Inflammatory macrophage treated with lipopolysaccharide for 4 hours (primary cell): ENCODE measurements around the gene ELF1.
"Not testable (repeated sequence)": the region's sequence is repeated elsewhere in the genome, so short reads cannot be mapped to it uniquely, and the experiment has no call there.

Experiments
- DNase-seq: peaks from one replicate; pipeline ENCODE4 v3.0.0-alpha.2; 2020

Gene ELF1

DNA sequence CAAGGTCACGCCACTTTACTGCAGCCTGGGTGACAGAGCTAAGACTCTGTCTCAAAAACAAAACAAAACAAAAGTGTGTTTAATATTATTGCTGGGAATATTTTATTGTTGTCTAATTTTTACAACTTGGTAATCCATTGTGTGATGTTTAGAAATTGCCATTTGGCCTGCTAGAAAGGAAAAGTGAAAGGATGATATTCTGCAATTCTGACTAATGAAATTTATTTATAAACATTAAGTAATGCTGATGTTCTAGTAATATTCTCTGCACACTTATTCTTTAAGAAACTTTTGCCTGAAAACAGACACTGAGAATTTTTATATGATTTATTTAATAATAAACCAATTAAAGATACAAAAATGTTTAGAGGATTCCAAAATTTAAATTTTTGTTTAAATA lies 87.4 kb downstream of the ELF1 start:
- DNase-seq: peak; percentile 64

- DNase-seq: not testable (repeated sequence)
These were observed 89.2 kb downstream of the ELF1 start for GRCh38 chr13:40929883-40930282.

DNA sequence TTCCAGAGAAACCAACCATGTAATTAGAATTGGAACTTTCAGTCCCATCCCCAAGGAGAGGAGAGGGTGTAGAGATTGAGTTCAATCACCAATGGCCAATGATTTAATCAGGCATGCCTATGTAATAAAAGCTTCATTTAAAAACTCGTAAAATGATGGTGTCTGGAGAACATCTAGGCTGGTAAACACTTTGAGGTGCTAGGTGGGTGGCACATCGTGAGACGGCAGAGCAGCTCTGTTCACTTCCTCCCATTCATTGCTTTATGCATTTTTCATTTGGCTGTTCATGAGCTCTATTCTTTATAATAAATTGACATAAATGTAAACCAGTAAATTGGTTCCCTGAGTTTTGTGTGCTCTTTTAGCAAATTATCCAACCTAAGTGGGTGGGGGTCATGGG lies 90.1 kb downstream of the ELF1 start:
- DNase-seq: no peak

DNA sequence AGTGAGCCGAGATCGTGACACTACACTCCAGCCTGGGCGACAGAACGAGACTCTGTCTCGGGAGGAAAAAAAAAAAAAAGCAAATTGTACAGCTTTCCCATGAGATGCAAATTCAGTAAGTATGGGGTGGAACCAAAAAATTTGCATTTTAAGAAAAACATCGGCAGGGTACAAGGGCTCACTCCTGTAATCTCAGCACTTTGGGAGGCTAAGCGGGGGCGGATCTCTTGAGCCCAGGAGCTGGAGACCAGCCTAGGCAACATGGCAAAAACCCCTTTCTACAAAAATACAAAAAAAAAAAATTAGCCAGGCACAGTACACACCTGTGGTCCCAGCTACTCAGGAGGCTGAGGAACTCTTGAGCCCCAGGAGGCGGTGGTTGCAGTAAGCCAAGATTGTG lies 91.2 kb downstream of the ELF1 start:
- DNase-seq: no peak

GRCh38 chr13:40923867-40924266 lies 95.2 kb downstream of the ELF1 start:
- no peak for DNase-seq

DNA sequence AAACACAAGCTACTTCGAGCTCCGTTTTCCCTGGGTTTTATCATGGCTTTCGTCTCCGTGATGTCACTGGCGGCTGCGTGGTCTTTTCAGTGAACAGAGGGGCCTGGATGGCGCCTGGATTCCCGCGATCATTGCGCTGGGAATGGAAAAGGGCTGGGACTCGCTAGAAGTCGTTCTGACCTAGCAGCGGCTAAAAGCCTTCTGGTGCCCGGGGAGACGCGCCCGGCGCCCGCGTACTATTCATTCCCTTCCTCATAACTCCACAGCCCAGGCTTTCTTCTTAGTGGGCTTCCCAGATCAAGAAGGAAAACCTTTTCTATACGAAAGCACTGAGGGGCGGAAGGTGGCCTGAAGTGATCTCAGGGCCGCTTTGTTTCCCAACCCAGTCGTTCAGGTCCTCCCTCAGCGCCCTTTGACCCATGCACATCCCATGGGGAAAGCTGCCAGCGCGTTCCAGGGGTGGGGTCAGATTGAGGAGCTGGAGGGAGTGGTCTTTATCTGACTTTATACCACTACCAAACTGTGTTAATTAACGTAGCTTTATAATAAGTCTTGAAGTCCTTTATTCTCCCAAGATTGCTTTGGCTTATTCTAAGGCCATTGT lies 96.6 kb downstream of the ELF1 start:
- DNase-seq: no peak

- no peak for DNase-seq
These were observed 98.3 kb downstream of the ELF1 start for GRCh38 chr13:40920826-40921225.

DNA sequence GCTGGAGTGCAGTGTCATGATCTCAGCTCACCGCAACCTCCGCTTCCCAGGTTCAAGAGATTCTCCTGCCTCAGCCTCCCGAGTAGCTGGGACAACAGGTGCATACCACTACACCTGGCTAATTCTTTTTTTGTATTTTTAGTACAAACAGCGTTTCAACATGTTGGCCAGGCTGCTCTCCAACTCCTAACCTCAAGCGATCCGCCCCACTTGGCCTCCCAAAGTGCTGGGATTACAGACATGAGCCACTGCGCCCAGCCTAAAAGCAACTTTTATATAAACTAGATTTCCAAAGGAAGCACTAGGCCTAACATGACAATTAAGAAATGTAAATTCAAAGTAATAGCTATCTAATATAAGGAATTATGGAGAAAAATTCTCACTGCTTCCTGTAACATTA lies 99.2 kb downstream of the ELF1 start:
- not testable (repeated sequence) for DNase-seq

GRCh38 chr13:40916207-40916998 lies 102.7 kb downstream of the ELF1 start:
- DNase-seq: no peak

DNA sequence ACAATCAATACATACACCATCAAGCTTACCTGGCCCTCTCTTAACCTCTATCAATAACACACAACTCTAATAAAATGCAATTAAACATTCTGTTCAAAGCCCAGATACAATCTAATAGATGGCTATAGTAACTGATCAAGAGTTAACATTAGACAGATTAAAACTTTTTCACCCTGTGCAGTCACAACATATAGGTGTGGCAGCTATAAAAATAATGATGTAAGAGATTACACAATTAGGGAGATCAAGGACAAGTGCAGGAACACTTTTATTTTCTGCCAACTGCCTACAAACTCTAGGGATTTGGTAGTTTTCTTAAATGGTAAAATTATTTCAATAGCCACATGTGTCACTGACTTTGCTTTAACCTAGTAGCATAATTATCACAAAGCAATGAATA lies 104.3 kb downstream of the ELF1 start:
- not testable (repeated sequence) for DNase-seq

- no peak for DNase-seq
These were observed 107.8 kb downstream of the ELF1 start for GRCh38 chr13:40911341-40911740.

DNA sequence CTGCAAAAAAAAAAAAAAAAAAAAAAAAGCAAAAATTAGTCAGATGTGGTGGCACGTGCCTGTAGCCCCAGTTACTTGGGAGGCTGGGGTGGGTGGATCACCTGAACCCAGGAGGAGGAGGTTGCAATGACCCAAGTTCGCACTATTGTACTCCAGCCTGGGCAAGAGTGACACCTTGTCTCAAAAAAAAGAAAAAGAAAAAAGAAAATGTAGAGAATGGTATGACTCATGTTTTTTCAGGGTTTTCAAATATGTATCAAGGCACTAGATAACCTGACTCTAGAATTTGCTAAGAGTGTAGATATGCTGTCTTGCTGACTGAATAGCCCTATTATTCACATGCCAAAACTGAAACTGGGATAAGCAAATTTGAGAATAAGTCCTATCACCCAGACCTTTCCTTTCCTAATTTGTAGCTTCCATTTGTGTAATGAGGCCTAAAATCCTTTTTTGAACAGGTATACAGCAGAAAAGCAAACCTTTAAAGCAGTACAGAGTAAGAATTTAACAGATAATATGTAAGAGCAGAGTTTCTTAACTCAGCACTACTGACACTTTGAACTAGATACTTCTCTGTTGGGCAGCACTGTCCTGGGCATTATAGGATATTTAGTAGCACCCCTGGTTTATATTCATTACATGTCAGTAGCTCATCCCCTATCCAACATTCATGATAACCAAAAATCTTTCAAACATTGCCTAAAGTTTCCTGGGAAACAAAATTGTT lies 108.6 kb downstream of the ELF1 start:
- DNase-seq: no peak

DNA sequence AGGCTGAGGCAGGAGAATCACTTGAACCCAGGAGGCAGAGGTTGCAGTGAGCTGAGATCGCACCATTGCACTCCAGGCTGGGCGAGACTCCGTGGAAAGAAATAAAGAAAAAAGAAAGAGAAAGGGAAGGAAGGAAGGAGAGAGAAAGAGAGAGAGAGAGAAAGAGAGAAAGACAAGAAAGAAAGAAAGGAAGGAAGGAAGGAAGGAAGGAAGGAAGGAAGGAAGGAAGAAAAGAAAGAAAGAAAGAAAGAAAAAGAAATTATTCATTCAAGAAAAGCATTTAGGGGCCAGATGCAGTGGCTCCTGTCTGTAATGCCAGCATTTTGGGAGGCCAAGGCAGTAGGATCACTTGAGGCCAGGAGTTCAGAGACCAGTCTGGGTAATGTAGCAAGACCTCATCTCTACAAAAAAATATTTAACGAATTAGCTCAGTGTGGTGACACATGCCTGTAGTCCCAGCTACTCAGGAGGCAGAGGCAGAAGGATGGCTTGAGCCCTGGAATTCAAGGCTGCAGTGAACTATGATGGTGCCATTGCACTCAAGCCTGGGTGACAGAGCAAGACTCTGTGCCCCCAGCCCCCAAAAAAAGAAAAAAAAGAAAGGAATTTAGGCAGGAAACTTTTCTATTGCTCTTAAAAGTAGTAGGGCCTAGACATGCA lies 109.4 kb downstream of the ELF1 start:
- DNase-seq: not testable (repeated sequence)

DNA sequence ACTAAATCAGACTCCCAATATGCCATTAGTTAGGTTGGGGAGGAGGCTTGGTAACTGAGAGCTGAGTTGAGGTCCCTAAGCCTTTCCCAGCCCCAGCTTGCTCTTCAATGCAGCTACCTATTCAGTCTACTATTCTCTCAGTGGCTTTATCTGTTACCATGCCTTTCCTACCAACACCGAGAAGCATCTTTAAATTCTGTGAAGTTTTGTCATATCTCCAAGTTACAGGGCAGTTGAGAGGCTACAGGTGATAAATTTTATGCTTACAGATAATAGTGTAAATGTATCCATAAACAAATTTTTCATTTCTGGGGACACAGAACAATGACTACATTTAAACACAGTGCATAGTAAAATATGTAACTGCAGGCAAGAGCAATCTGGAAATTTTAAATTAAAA lies 110.6 kb downstream of the ELF1 start:
- no peak for DNase-seq

DNA sequence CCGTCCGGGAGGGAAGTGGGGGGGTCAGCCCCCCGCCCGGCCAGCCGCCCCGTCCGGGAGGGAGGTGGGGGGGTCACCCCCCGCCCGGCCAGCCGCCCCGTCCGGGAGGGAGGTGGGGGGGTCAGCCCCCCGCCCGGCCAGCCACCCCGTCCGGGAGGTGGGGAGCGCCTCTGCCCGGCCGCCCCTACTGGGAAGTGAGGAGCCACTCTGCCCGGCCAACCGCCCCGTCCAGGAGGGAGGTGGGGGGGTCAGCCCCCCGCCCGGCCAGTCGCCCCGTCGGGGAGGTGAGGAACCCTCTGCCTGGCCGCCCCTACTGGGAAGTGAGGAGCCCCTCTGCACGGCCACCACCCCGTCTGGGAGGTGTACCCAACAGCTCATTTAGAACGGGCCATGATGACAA lies 118.1 kb downstream of the ELF1 start:
- DNase-seq: not testable (repeated sequence)

- not testable (repeated sequence) for DNase-seq
These were observed 118.5 kb downstream of the ELF1 start for GRCh38 chr13:40900568-40900967.

- DNase-seq: no peak
These were observed 122.1 kb downstream of the ELF1 start for GRCh38 chr13:40897053-40897452.

DNA sequence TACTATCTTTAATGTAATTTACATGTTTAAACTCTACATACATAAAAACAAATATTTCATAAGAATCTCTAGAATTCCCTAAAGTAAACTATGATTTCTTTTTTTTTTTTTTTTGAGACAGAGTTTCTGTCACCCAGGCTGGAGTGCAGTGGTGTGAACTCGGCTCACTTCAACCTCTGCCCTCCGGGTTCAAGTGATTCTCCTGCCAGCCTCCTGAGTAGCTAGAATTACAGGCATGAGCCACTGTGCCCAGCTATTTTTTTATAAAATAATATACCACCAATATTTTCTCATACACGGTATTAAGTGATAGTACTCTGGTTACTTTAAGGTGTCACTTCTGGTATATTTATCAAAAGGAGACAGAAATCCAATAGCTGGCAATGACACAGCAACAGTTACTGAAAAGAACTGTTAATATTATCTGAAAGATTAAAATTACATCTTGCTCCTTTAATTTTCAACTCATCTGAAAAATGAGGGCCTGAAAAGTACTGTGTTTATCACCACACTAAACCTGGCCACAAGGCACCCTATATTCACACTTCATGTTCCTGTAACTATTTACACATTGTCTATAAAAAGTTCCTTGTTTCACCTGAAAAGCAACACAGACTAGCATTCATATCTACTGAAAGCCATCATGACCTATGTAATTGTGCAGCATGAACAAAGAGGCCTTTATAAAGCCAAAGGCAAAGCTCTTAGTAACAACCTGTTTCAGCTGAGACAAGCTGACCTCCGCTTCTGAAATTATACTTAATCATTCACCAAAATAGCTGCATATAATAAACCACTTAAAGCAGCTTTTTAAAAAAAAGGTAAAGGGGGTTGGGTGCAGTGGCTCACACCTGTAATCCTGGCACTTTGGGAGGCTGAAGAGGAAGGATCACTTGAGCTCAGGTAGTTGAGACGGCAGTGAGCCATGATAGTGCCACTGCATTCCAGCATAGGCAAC lies 123.6 kb downstream of the ELF1 start:
- DNase-seq: no peak

DNA sequence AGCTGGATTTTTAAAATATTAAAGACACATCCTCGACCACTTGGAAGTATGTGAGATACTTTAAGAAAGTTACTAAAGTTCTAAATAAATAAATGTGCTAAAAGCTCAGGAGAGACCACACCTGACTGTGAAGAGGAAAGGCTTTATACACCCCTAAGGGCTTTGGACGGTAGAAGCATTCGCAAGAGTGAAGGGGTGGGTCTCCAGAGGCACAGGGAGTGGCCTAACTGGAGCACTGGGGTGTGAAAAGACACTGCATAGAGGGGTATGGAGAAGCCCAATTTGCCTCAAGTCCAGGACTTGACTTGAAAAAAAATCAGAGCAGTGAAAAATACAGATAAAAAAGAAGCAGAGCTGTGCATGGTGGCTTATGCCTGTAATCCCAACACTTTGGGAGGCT lies 125.5 kb downstream of the ELF1 start:
- DNase-seq: not testable (repeated sequence)

DNA sequence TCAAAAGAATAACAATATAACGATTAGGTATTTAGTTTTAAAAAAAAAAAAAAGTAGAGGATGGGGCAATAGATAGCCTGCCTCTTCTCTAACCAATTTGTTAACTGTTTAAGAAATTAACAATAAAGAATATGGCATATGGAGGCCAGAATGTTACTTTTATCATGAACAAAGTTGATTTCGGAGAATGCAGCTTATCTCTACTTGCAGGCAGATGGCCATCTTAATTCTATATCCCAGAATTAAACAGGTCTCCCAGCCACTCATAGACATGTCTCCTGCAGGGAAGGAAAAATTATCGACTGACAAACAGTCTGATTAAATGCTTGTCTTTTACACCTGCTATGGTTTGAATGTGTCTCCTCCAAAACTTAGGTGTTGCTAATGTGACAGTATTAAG lies 133.1 kb downstream of the ELF1 start:
- DNase-seq: no peak

DNA sequence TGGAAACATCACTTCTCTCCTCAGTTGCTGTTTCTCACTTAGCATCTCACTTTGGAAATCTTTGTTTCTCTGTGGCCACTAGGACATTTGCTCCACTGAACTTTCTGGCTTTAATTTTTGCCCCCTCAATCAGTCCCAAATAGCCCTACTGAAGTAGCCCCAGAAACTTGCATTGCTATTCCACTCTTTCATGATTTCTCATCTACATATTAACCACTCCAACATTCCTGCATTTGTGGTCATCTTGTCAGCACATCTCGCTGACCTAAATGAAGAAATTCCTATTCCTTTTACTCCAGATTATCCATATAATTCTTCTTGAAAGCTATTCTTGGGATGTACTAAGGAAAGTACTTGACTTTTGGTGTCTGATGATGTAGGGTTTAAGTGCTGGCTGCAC lies 134.9 kb downstream of the ELF1 start:
- DNase-seq: not testable (repeated sequence)
